Small intestine (tissue), 7 donors: ENCODE data around the gene TRAPPC2L. TPM values are rescaled to one million over a fixed set of nuclear protein-coding genes. Genes with fewer than 3 reads are reported as not detected.
"Not testable (repeated sequence)": the region's sequence is repeated elsewhere in the genome, so short reads cannot be mapped to it uniquely, and the experiment has no call there.

ENCODE experiments used
- DNase-seq, 2 donors: peaks; one replicate each; pipeline versions ENCODE4 v3.0.0 to v3.0.0-alpha.2; 2013
- FAIRE-seq: peaks from 2 replicates; lab custom pipeline; 2012; peaks lifted over from hg19 to GRCh38; lab: Jason Lieb, UNC
- H3K27ac ChIP-seq, 3 donors: one replicate each; pipeline ENCODE4 v1.5.1; 2013; ENCODE audit warnings: low read length in 2 of 3, mild to moderate bottlenecking in 2 of 3, control low read depth in 1 of 3, inconsistent platforms in 1 of 3, low read depth in 1 of 3, moderate library complexity in 1 of 3
- H3K27me3 ChIP-seq, 3 donors: one replicate each; pipeline ENCODE4 v1.6.1; 2013; ENCODE audit warnings: low read length in 3 of 3, inconsistent platforms in 1 of 3; ENCODE audit not compliant: control insufficient read depth in 3 of 3, insufficient read depth in 3 of 3
- H3K36me3 ChIP-seq, 3 donors: one replicate each; pipeline ENCODE4 v1.6.1; 2013; ENCODE audit warnings: low read length in 3 of 3, inconsistent platforms in 1 of 3, low read depth in 1 of 3, mild to moderate bottlenecking in 1 of 3, moderate library complexity in 1 of 3; ENCODE audit not compliant: control insufficient read depth in 3 of 3, insufficient read depth in 2 of 3
- H3K4me1 ChIP-seq, 3 donors: one replicate each; pipeline ENCODE4 v1.6.1; 2013; ENCODE audit warnings: low read length in 2 of 3, inconsistent platforms in 1 of 3, low read depth in 1 of 3, mild to moderate bottlenecking in 1 of 3, moderate library complexity in 1 of 3; ENCODE audit not compliant: control insufficient read depth in 3 of 3, insufficient read depth in 2 of 3
- H3K4me3 ChIP-seq, 3 donors: one replicate each; pipeline ENCODE4 v1.5.1; 2013; ENCODE audit warnings: low read length in 3 of 3, control low read depth in 1 of 3, inconsistent platforms in 1 of 3, low read depth in 1 of 3, mild to moderate bottlenecking in 1 of 3, moderate library complexity in 1 of 3
- H3K9me3 ChIP-seq, 2 donors: one replicate each; pipeline ENCODE4 v1.6.1; 2013; ENCODE audit warnings: low read depth in 1 of 2, low read length in 1 of 2; ENCODE audit not compliant: control insufficient read depth in 2 of 2, insufficient read depth in 1 of 2
- WGBS, 3 donors: extraction: QIAGEN DNeasy Blood & Tissue Kit; methylation state at CpG; one replicate each; pipeline ENCODE4 v1.1.7; 2013; 5-methylcytosine and 5-hydroxymethylcytosine counted together
- polyA plus RNA-seq, 4 donors: library from polyadenylated mRNA; stranded (reverse) in 3 of 4; unstranded in 1 of 4; fragments of 200-250 nt in 3 of 4; fragments of 120-200 nt in 1 of 4; gene quantifications; one replicate each; pipeline versions ENCODE4 v1.2.1 to v1.2.3, GENCODE V29; 2013
- donor health status: healthy with polysubstance abuse.
- donor health status: control.
- donor health status: control.
- donor health status: Bipolar disorder and iron deficiency.
- donor health status: healthy.

TRAPPC2L gene
- polyA plus RNA-seq, 4 donors = 46.6 to 104 (median 72.7) TPM

DNA sequence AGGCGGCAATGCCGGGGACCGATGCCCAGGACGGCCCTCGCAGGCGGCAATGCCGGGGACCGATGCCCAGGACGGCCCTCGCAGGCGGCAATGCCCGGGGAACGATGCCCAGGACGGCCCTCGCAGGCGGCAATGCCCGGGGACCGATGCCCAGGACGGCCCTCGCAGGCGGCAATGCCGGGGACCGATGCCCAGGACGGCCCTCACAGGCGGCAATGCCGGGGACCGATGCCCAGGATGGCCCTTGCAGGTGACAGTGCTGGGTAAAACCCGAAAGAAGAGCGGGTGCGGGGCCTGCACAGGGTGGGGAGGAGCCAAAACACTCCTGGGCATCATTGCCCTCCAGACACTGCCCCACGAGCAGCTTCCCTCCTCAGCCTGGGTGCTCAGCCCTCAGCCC is 33.3 kb upstream of the TRAPPC2L start:
- not testable (repeated sequence) for FAIRE-seq, H3K27me3 ChIP-seq, H3K4me3 ChIP-seq, H3K27ac ChIP-seq, H3K4me1 ChIP-seq, H3K9me3 ChIP-seq, DNase-seq
- 96 to 98% (median 97%) methylated on average over 15 to 30 of the region's 31 CpGs for WGBS, 3 donors
- peaks cover 0 to 74% (median 5%) of the 10 kb centered on the region in 3 donors for H3K36me3 ChIP-seq

GRCh38 chr16:88824256-88825077 is 32.5 kb upstream of the TRAPPC2L start:
- H3K4me3 ChIP-seq = no peak overlapping the region
- no peak overlapping the region for H3K27ac ChIP-seq
- H3K9me3 ChIP-seq = no peaks in the 10 kb centered on the region
- WGBS, 3 donors = 81 to 86% (median 85%) methylated on average over 33 of the region's 33 CpGs
- H3K4me1 ChIP-seq = peaks cover 0 to 2% (median 0%) of the 10 kb centered on the region in 3 donors
- peaks cover 0 to 79% (median 5%) of the 10 kb centered on the region in 3 donors for H3K36me3 ChIP-seq
- FAIRE-seq (no peak), DNase-seq (no peak)
- no peaks in the 10 kb centered on the region for H3K27me3 ChIP-seq

- FAIRE-seq (no peak), DNase-seq (no peak)
- no peaks in the 10 kb centered on the region for H3K27me3 ChIP-seq
- peaks cover 0 to 2% (median 0%) of the 10 kb centered on the region in 3 donors for H3K4me1 ChIP-seq
- H3K27ac ChIP-seq = no peak overlapping the region
- H3K4me3 ChIP-seq = no peak overlapping the region
- H3K9me3 ChIP-seq = no peaks in the 10 kb centered on the region
- WGBS, 3 donors = 88 to 97% (median 93%) methylated on average over 5 to 12 of the region's 12 CpGs
- peaks cover 0 to 82% (median 5%) of the 10 kb centered on the region in 3 donors for H3K36me3 ChIP-seq
Measured at GRCh38 chr16:88825146-88825545, 31.8 kb upstream of the TRAPPC2L start.

GRCh38 chr16:88826070-88826840 is 30.7 kb upstream of the TRAPPC2L start:
- FAIRE-seq (no peak), DNase-seq (peak in 1 of 2 donors; percentile 89)
- Histone ChIP-seq H3K4me1 (peaks cover 0 to 2% (median 0%) of the 10 kb centered on the region in 3 donors), H3K4me3 (no peak overlapping the region), H3K9me3 (no peaks in the 10 kb centered on the region), H3K36me3 (peaks cover 0 to 74% (median 5%) of the 10 kb centered on the region in 3 donors), H3K27ac (peak overlapping the region in 1 of 3 donors; percentile 73), H3K27me3 (no peaks in the 10 kb centered on the region)
- WGBS, 3 donors = 58 to 84% (median 62%) methylated on average over 16 to 26 of the region's 26 CpGs

- Histone ChIP-seq H3K4me3 (no peak overlapping the region), H3K4me1 (peaks cover 0 to 2% (median 0%) of the 10 kb centered on the region in 3 donors), H3K27me3 (no peaks in the 10 kb centered on the region), H3K36me3 (peaks cover 0 to 61% (median 0%) of the 10 kb centered on the region in 3 donors), H3K9me3 (no peaks in the 10 kb centered on the region), H3K27ac (no peak overlapping the region)
- no peak for FAIRE-seq
- WGBS, 3 donors = 94 to 95% (median 95%) methylated on average over 21 of the region's 21 CpGs
- no peak for DNase-seq
Measured at GRCh38 chr16:88827727-88828126, 29.2 kb upstream of the TRAPPC2L start.

GRCh38 chr16:88828711-88829110 is 28.2 kb upstream of the TRAPPC2L start:
- Histone ChIP-seq H3K27me3 (no peaks in the 10 kb centered on the region), H3K4me1 (peaks cover 0 to 2% (median 0%) of the 10 kb centered on the region in 3 donors), H3K27ac (no peak overlapping the region), H3K9me3 (no peaks in the 10 kb centered on the region), H3K4me3 (no peak overlapping the region), H3K36me3 (peaks cover 0 to 56% (median 0%) of the 10 kb centered on the region in 3 donors)
- DNase-seq (no peak), FAIRE-seq (no peak)
- WGBS, 3 donors = 92% methylated on average over 22 to 24 of the region's 24 CpGs

- 70 to 92% (median 87%) methylated on average over 11 of the region's 11 CpGs for WGBS, 3 donors
- DNase-seq (peak in 1 of 2 donors; percentile 28), FAIRE-seq (no peak)
- peaks cover 0 to 2% (median 0%) of the 10 kb centered on the region in 3 donors for H3K4me1 ChIP-seq
- H3K27me3 ChIP-seq = no peaks in the 10 kb centered on the region
- peak overlapping the region in 2 of 3 donors; percentile 12 to 49 for H3K27ac ChIP-seq
- no peaks in the 10 kb centered on the region for H3K9me3 ChIP-seq
- H3K4me3 ChIP-seq = no peak overlapping the region
- peaks cover 0 to 56% (median 0%) of the 10 kb centered on the region in 3 donors for H3K36me3 ChIP-seq
Measured at GRCh38 chr16:88830258-88830657, 26.7 kb upstream of the TRAPPC2L start.

DNA sequence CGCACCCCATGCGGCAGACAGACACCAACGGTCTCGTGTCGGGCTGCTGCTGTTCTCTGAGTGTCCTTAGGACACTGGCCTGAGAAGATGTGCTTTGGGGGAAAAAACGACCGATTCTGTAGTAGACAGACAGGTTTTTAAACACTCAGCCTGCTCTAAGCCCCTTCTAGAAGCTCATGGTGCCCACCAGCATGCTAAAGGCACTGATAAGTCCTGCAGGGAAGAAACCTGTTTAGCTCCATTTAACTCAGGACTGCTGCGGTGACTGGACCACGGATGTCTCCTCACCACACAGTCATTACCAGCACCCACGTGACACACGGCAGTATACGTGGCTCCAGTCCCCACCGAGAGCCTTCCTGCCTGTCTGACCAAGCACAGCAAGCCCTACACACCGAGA is 26.1 kb upstream of the TRAPPC2L start:
- Histone ChIP-seq H3K4me3 (no peak overlapping the region), H3K4me1 (peaks cover 0 to 2% (median 0%) of the 10 kb centered on the region in 3 donors), H3K27ac (peak overlapping the region in 2 of 3 donors; percentile 12 to 49), H3K9me3 (no peaks in the 10 kb centered on the region), H3K27me3 (no peaks in the 10 kb centered on the region), H3K36me3 (peaks cover 0 to 56% (median 0%) of the 10 kb centered on the region in 3 donors)
- FAIRE-seq (no peak), DNase-seq (no peak)
- 89 to 92% (median 89%) methylated on average over 14 of the region's 14 CpGs for WGBS, 3 donors
